KMS-11 (cell line): ENCODE measurements around the gene GRIK5.

Experiments used
- H2AFZ ChIP-seq: fragments of 200-600 bp; sonication (generic); 2 replicates; pipeline ENCODE4 v1.6.1; 2016; ENCODE audit warnings: antibody characterized with exemption, mixed run types, low read depth
- H3K27ac ChIP-seq: fragments of 200-600 bp; sonication (generic); 2 replicates; pipeline ENCODE4 v1.6.1; 2016; ENCODE audit warnings: mild to moderate bottlenecking, mixed run types
- H3K27me3 ChIP-seq: fragments of 200-600 bp; sonication (generic); 2 replicates; pipeline ENCODE4 v1.6.1; 2017; ENCODE audit warnings: mild to moderate bottlenecking, low read depth, mixed run types, moderate library complexity; ENCODE audit not compliant: insufficient read depth
- H3K36me3 ChIP-seq: fragments of 200-600 bp; sonication (generic); 2 replicates; pipeline ENCODE4 v1.6.1; 2017; ENCODE audit warnings: mild to moderate bottlenecking, mixed run types; ENCODE audit not compliant: insufficient read depth
- H3K4me1 ChIP-seq: fragments of 200-600 bp; sonication (generic); 2 replicates; pipeline ENCODE4 v1.6.1; 2016; ENCODE audit warnings: mild to moderate bottlenecking, low read depth, mixed run types; ENCODE audit not compliant: poor library complexity, severe bottlenecking
- H3K4me2 ChIP-seq: fragments of 200-600 bp; sonication (generic); 2 replicates; pipeline ENCODE4 v1.7.0; 2016; ENCODE audit warnings: mild to moderate bottlenecking, mixed run types
- H3K4me3 ChIP-seq: fragments of 200-600 bp; sonication (generic); IDR thresholded peaks from 2 replicates; pipeline ENCODE4 v1.6.1; 2017; ENCODE audit warnings: low read depth, low read length, mixed read lengths; ENCODE audit not compliant: insufficient read depth
- H3K79me2 ChIP-seq: fragments of 200-600 bp; sonication (generic); 2 replicates; pipeline ENCODE4 v1.6.1; 2016; ENCODE audit warnings: low read depth, mixed run types; ENCODE audit not compliant: insufficient read depth
- H3K9ac ChIP-seq: fragments of 200-600 bp; sonication (generic); 2 replicates; pipeline ENCODE4 v1.6.1; 2016; ENCODE audit warnings: mild to moderate bottlenecking, mixed run types
- H4K20me1 ChIP-seq: fragments of 200-600 bp; sonication (generic); 2 replicates; pipeline ENCODE4 v1.6.1; 2016; ENCODE audit warnings: mild to moderate bottlenecking, mixed run types; ENCODE audit not compliant: insufficient read depth
- CTCF ChIP-seq: fragments of 200-600 bp; sonication (generic); conservative IDR thresholded peaks from 2 replicates; pipeline ENCODE4 v1.6.1; 2017; ENCODE audit warnings: low read depth, mild to moderate bottlenecking, antibody characterized with exemption, low read length, moderate library complexity, mixed read lengths

Gene GRIK5

GRCh38 chr19:42097461-42097860 is 27.5 kb upstream of the GRIK5 start:
- no peak for TF ChIP-seq CTCF
- Histone ChIP-seq H3K4me1 (peaks cover 2% of the 10 kb centered on the region), H4K20me1 (no peaks in the 10 kb centered on the region), H3K36me3 (no peaks in the 10 kb centered on the region), H3K79me2 (no peaks in the 10 kb centered on the region), H3K4me3 (no peak overlapping the region), H3K27ac (no peak overlapping the region), H3K9ac (no peak overlapping the region), H3K27me3 (peaks cover 14% of the 10 kb centered on the region; the same call in 1 of the 2 replicates), H2AFZ (no peak overlapping the region), H3K4me2 (no peak overlapping the region)

GRCh38 chr19:42096255-42096837 is 26.3 kb upstream of the GRIK5 start:
- no peaks in the 10 kb centered on the region for H3K79me2 ChIP-seq
- H3K4me1 ChIP-seq = peaks cover 12% of the 10 kb centered on the region
- no peak overlapping the region for H2AFZ ChIP-seq
- no peak for TF ChIP-seq CTCF
- H3K9ac ChIP-seq = no peak overlapping the region
- no peak overlapping the region for H3K4me3 ChIP-seq
- H4K20me1 ChIP-seq = no peaks in the 10 kb centered on the region
- peaks cover 14% of the 10 kb centered on the region; the same call in 1 of the 2 replicates for H3K27me3 ChIP-seq
- H3K4me2 ChIP-seq = no peak overlapping the region
- H3K27ac ChIP-seq = no peak overlapping the region
- H3K36me3 ChIP-seq = no peaks in the 10 kb centered on the region

- Histone ChIP-seq H3K4me2 (no peak overlapping the region), H3K27me3 (peaks cover 14% of the 10 kb centered on the region; the same call in 1 of the 2 replicates), H3K4me3 (no peak overlapping the region), H3K36me3 (no peaks in the 10 kb centered on the region), H2AFZ (no peak overlapping the region), H3K27ac (no peak overlapping the region), H4K20me1 (no peaks in the 10 kb centered on the region), H3K9ac (no peak overlapping the region), H3K79me2 (no peaks in the 10 kb centered on the region), H3K4me1 (peaks cover 17% of the 10 kb centered on the region)
- TF ChIP-seq CTCF = no peak
Measured at GRCh38 chr19:42095814-42096230, 25.8 kb upstream of the GRIK5 start.

GRCh38 chr19:42095142-42095813 is 25.3 kb upstream of the GRIK5 start:
- Histone ChIP-seq H3K79me2 (no peaks in the 10 kb centered on the region), H3K4me3 (no peak overlapping the region), H4K20me1 (no peaks in the 10 kb centered on the region), H2AFZ (no peak overlapping the region), H3K27ac (no peak overlapping the region), H3K4me2 (no peak overlapping the region), H3K9ac (no peak overlapping the region), H3K27me3 (peaks cover 14% of the 10 kb centered on the region; the same call in 1 of the 2 replicates), H3K36me3 (no peaks in the 10 kb centered on the region), H3K4me1 (peaks cover 23% of the 10 kb centered on the region)
- TF ChIP-seq CTCF = no peak
